ENCODE measurements around the gene ZMYM3. TPM values are rescaled to one million over a fixed set of nuclear protein-coding genes. Genes with fewer than 3 reads are reported as not detected.
"Not testable (repeated sequence)": the region's sequence is repeated elsewhere in the genome, so short reads cannot be mapped to it uniquely, and the experiment has no call there.

ZMYM3 gene
- 1.6 and 1.9 TPM in 2 replicates for total RNA-seq

DNA sequence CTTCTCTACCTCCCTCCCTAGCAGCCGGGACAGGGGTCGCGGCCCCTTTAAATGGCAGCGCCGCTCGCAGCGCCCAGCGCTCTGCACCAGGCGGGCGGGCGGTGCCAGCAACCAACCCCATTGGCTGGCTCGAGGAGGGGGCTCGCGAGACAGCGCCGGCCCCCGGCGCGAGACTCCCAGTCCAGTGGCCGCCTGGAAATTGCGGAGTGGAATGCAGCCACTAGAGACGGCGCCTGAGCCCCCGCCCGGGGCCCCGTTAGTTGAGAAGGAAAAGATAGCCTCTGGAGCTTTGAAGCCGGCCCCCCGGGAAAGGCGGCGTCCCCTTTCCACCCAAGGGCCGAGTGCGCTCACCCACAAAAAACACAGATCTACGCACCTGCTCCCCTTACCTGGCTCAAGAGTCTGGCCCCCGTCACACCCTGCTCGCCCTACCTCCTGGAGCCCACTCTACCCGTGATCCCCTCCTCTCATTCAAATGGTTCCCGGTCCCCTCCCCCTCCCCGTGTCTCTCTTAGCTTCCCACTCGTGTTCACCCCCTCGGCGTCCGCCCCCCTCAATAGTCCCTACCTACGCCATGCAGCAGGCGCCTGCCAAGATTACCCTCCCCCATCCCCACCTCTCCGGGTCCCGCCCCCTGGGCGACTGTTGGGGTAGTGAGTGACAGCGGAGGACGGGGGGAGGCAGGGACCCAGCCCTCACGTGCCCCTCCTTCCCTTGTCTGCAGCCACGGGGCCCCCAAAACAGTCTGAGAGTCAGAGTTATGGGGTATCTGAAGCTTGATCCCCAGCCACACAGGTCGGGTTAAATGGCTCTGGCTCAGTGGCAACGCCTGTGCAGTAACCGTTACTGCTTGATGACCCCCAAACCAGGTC, at the start of gene ZMYM3:
ZMYM3 (minus strand) TSS at position 49 of the 872 bp plus-strand sequence. CDS start 885 bp downstream, outside the sequence.
- FAIRE-seq = no peak

GRCh38 chrX:71302461-71303213, 48.7 kb upstream of the ZMYM3 start:
- TF ChIP-seq, protein P1, sequence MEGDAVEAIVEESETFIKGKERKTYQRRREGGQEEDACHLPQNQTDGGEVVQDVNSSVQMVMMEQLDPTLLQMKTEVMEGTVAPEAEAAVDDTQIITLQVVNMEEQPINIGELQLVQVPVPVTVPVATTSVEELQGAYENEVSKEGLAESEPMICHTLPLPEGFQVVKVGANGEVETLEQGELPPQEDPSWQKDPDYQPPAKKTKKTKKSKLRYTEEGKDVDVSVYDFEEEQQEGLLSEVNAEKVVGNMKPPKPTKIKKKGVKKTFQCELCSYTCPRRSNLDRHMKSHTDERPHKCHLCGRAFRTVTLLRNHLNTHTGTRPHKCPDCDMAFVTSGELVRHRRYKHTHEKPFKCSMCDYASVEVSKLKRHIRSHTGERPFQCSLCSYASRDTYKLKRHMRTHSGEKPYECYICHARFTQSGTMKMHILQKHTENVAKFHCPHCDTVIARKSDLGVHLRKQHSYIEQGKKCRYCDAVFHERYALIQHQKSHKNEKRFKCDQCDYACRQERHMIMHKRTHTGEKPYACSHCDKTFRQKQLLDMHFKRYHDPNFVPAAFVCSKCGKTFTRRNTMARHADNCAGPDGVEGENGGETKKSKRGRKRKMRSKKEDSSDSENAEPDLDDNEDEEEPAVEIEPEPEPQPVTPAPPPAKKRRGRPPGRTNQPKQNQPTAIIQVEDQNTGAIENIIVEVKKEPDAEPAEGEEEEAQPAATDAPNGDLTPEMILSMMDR (IDR thresholded peaks at IDR 0.05; ENCODE audit: insufficient read depth, low read length, severe bottlenecking) = no peak
- DNase-seq (ENCODE audit: low read depth) (peak; percentile 15), FAIRE-seq (no peak)
- no peak overlapping the region for H3K4me3 ChIP-seq (ENCODE audit: low read depth, low read length)
- no peaks in the 10 kb centered on the region for H3K27me3 ChIP-seq (ENCODE audit: control insufficient read depth, insufficient read depth, low read length)
- H3K36me3 ChIP-seq (ENCODE audit: control insufficient read depth, insufficient read depth, low read length) = peaks cover 3% of the 10 kb centered on the region

More for the DNA sequence above, at the start of gene ZMYM3:
- H3K27me3 ChIP-seq (ENCODE audit: control insufficient read depth, insufficient read depth, low read length) = no peaks in the 10 kb centered on the region
- TF ChIP-seq, protein P1 (IDR thresholded peaks at IDR 0.05; ENCODE audit: insufficient read depth, low read length, severe bottlenecking) = no peak
- peak; percentile 44 for DNase-seq (ENCODE audit: low read depth)
- peak within 1 kb of the TSS; percentile 69 for H3K4me3 ChIP-seq (ENCODE audit: low read depth, low read length)
- H3K36me3 ChIP-seq (ENCODE audit: control insufficient read depth, insufficient read depth, low read length) = no peaks in the 10 kb centered on the region

DNA sequence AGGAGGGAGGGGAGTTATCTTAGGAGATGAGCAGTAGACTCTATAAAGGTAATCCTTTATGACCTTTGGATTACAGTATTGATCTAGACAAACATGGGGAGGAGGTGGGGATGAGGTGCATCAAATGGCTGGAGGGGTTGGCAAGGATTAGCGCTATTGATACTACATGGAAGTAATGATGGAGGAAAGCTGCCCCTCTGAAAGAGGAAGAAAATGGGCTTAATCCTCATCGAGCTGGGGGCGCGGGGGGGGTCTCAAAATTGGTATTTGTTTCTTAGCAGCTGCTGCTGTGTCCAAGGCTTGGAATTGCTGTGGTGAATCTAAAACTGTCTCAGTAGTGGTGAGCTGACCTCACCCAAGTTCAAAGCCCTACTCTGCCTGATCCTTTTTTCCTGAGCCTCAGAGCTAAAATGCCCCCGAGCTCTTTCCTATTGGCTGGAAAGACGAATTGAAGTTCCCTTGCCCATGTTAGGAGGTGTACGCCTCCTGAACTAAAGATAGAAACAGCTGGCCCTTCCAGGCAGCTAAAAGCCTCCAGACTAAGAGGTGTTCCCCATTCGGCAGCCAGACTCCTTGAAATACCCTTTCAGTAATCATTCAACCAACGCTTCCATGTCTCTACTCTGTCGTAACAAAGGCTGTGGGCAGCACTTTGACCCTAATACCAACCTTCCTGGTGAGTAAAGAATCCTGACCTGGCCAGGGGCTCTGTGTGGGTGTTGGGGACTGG, 47.4 kb upstream of the ZMYM3 start, which contains the start of gene ITGB1BP2:
ITGB1BP2 (plus strand) TSS at position 556 of the 730 bp plus-strand sequence; CDS start at position 613, 57 bp downstream.
- no peak for FAIRE-seq
- Histone ChIP-seq H3K36me3 (ENCODE audit: control insufficient read depth, insufficient read depth, low read length) (peaks cover 7% of the 10 kb centered on the region), H3K27me3 (ENCODE audit: control insufficient read depth, insufficient read depth, low read length) (no peaks in the 10 kb centered on the region), H3K4me3 (ENCODE audit: low read depth, low read length) (no peak within 1 kb of the TSS)
- no peak for DNase-seq (ENCODE audit: low read depth)
- TF ChIP-seq, protein P1 (IDR thresholded peaks at IDR 0.05; ENCODE audit: insufficient read depth, low read length, severe bottlenecking) = no peak

- not testable (repeated sequence) for FAIRE-seq; H3K27me3 ChIP-seq (ENCODE audit: control insufficient read depth, insufficient read depth, low read length); DNase-seq (ENCODE audit: low read depth); H3K4me3 ChIP-seq (ENCODE audit: low read depth, low read length); H3K36me3 ChIP-seq (ENCODE audit: control insufficient read depth, insufficient read depth, low read length)
These were observed 46.6 kb upstream of the ZMYM3 start for GRCh38 chrX:71300495-71300894.

DNA sequence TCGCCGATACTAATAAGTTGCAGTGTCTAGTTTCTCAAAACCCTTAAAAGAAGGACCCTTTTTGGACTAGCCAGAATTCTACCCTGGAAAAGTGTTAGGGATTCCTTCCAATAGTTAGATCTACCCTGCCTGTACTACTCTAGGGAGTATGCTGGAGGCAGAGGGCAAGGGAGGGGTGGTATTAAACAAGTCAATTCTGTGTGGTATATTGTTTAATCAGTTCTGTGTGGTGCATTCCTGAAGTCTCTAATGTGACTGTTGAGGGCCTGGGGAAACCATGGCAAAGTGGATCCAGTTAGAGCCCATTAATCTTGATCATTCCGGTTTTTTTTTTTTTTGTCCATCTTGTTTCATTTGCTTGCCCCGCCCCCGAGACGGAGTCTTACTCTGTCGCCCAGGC, 46.1 kb upstream of the ZMYM3 start:
- FAIRE-seq; H3K27me3 ChIP-seq (ENCODE audit: control insufficient read depth, insufficient read depth, low read length); DNase-seq (ENCODE audit: low read depth); H3K36me3 ChIP-seq (ENCODE audit: control insufficient read depth, insufficient read depth, low read length); H3K4me3 ChIP-seq (ENCODE audit: low read depth, low read length): not testable (repeated sequence)

GRCh38 chrX:71298119-71298518, 44.2 kb upstream of the ZMYM3 start:
- no peak for FAIRE-seq
- DNase-seq (ENCODE audit: low read depth) = no peak
- TF ChIP-seq, protein P1 (IDR thresholded peaks at IDR 0.05; ENCODE audit: insufficient read depth, low read length, severe bottlenecking) = no peak

More at GRCh38 chrX:71298119-71298518, 44.2 kb upstream of the ZMYM3 start:
- Histone ChIP-seq H3K4me3 (ENCODE audit: low read depth, low read length) (no peak overlapping the region), H3K36me3 (ENCODE audit: control insufficient read depth, insufficient read depth, low read length) (peaks cover 7% of the 10 kb centered on the region), H3K27me3 (ENCODE audit: control insufficient read depth, insufficient read depth, low read length) (no peaks in the 10 kb centered on the region)
